Measurements from ENCODE around the gene SLC25A13. TPM values are rescaled to one million over a fixed set of nuclear protein-coding genes. Genes with fewer than 3 reads are reported as not detected.

SLC25A13 gene
- total RNA-seq, 1 experiment from 2014 or later, result 29.7 TPM

GRCh38 chr7:96205665-96206064 is 116.2 kb downstream of the SLC25A13 start:
- no peak for DNase-seq (ENCODE audit: low read depth)

GRCh38 chr7:96204601-96205000 is 117.3 kb downstream of the SLC25A13 start:
- DNase-seq (ENCODE audit: low read depth), result no peak

- no peak for DNase-seq (ENCODE audit: low read depth)
Observed at GRCh38 chr7:96203786-96204185, 118.1 kb downstream of the SLC25A13 start.

GRCh38 chr7:96202102-96202501 is 119.8 kb downstream of the SLC25A13 start:
- DNase-seq (ENCODE audit: low read depth), result no peak

- DNase-seq (ENCODE audit: low read depth), result no peak
Observed at GRCh38 chr7:96200740-96201139, 121.2 kb downstream of the SLC25A13 start.

GRCh38 chr7:96199421-96199820 is 122.5 kb downstream of the SLC25A13 start:
- no peak for DNase-seq (ENCODE audit: low read depth)

- no peak for DNase-seq (ENCODE audit: low read depth)
Observed at GRCh38 chr7:96198047-96198636, 123.8 kb downstream of the SLC25A13 start.

GRCh38 chr7:96196676-96197075 is 125.2 kb downstream of the SLC25A13 start:
- no peak for DNase-seq (ENCODE audit: low read depth)

- no peak for DNase-seq (ENCODE audit: low read depth)
Observed at GRCh38 chr7:96189129-96189820, 132.6 kb downstream of the SLC25A13 start.

GRCh38 chr7:96188591-96188991 is 133.3 kb downstream of the SLC25A13 start:
- no peak for DNase-seq (ENCODE audit: low read depth)

- DNase-seq (ENCODE audit: low read depth), result no peak
Observed at GRCh38 chr7:96188174-96188581, 133.7 kb downstream of the SLC25A13 start.

GRCh38 chr7:96187735-96188134 is 134.2 kb downstream of the SLC25A13 start:
- no peak for DNase-seq (ENCODE audit: low read depth)

GRCh38 chr7:96184783-96185182 is 137.1 kb downstream of the SLC25A13 start:
- no peak for DNase-seq (ENCODE audit: low read depth)

- no peak for DNase-seq (ENCODE audit: low read depth)
Observed at GRCh38 chr7:96183163-96183670, 138.7 kb downstream of the SLC25A13 start.

- DNase-seq (ENCODE audit: low read depth), result no peak
Observed at GRCh38 chr7:96182424-96183158, 139.3 kb downstream of the SLC25A13 start.

- no peak for DNase-seq (ENCODE audit: low read depth)
Observed at GRCh38 chr7:96181174-96181573, 140.7 kb downstream of the SLC25A13 start.

- DNase-seq (ENCODE audit: low read depth), result peak; percentile 12
Observed at GRCh38 chr7:96179837-96180236, 142.1 kb downstream of the SLC25A13 start.

- DNase-seq (ENCODE audit: low read depth), result no peak
Observed at GRCh38 chr7:96179341-96179740, 142.6 kb downstream of the SLC25A13 start.

GRCh38 chr7:96178581-96178980 is 143.3 kb downstream of the SLC25A13 start:
- DNase-seq (ENCODE audit: low read depth), result peak; percentile 72

- no peak for DNase-seq (ENCODE audit: low read depth)
Observed at GRCh38 chr7:96177353-96177752, 144.5 kb downstream of the SLC25A13 start.

GRCh38 chr7:96174812-96175211 is 147.1 kb downstream of the SLC25A13 start:
- DNase-seq (ENCODE audit: low read depth), result no peak

- no peak for DNase-seq (ENCODE audit: low read depth)
Observed at GRCh38 chr7:96173781-96174180, 148.1 kb downstream of the SLC25A13 start.

GRCh38 chr7:96169439-96169838 is 152.5 kb downstream of the SLC25A13 start:
- DNase-seq (ENCODE audit: low read depth), result no peak

All from M059J (cell line).